HTR-8/SVneo (cell line): ENCODE data around the gene IRAK1.
A peak's percentile ranks its signal among the peaks of the same experiment; 100 is the strongest.
"Not testable (repeated sequence)": the region's sequence is repeated elsewhere in the genome, so short reads cannot be mapped to it uniquely, and the experiment has no call there.

Experiments
- DNase-seq: peaks from one replicate; pipeline ENCODE4 v3.0.0; 2011; ENCODE audit warnings: low spot score, mixed read lengths; ENCODE audit not compliant: insufficient read length
- FAIRE-seq: peaks from 2 replicates; lab custom pipeline; 2011; peaks lifted over from hg19 to GRCh38; lab: Jason Lieb, UNC

IRAK1 gene

DNA sequence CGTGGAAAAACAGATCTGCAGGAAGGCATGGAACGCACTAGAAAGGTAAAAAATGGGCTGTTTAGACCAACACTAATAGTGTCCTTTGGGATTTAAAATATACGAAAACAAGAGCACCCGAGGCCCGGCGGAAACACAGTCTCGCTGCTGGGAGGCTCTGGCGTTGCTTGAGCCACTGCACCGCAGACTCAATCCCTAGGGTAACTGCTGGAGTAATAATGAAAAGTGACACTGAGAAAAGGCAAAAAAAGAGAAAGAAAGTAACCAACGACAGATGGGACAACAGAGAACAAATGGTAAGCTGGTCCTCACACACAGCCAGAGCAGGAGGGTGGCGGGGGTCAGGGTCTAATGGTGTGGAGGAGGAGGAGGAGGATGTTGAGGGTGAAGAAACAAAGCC is 15.4 kb downstream of the IRAK1 start:
- FAIRE-seq (no peak), DNase-seq (no peak)

DNA sequence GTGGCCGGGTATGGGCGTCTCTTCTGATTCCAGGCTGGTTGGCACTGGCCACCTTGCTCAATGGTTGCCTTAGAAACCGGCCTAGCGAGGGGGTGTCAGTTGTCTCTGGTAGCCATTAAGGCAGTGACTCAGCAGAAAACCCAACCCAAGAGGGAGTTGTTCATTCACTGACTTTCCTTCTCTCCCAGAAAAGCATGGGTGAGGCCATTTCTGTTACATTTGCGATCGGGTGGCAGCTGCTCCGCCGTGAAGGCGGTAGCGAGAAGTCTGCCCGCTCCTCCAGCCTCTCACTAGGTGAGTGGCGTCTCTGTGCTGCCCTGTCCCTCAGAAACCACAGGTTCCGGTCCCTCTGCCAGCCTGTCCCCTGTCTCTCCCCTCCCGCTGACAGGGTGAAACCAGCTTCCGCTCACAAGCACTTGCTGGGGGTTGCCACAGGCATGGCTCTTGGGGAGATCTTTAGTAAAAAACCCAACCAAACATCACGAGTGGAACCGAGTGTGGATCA is 17.4 kb downstream of the IRAK1 start:
- FAIRE-seq: no peak
- DNase-seq: no peak

DNA sequence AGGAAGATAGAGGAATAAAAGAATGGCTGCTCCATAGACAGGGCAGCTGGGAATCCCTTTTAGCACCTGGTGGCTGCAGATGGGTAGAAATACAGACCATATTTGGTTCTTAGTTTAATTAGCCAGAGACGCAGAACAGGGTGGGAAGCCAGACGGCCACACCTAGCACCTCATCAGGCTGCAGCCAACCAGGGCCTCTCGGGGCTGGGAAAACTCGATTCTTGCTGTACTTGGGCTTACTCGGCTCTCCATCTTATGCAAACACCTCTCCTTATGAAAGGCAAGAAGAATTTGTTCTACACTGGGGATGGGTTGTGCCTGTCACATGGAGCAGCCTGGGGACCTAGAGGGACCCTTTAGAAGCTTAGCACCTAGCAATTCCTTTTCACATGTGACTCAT is 19.7 kb downstream of the IRAK1 start:
- no peak for FAIRE-seq
- no peak for DNase-seq

DNA sequence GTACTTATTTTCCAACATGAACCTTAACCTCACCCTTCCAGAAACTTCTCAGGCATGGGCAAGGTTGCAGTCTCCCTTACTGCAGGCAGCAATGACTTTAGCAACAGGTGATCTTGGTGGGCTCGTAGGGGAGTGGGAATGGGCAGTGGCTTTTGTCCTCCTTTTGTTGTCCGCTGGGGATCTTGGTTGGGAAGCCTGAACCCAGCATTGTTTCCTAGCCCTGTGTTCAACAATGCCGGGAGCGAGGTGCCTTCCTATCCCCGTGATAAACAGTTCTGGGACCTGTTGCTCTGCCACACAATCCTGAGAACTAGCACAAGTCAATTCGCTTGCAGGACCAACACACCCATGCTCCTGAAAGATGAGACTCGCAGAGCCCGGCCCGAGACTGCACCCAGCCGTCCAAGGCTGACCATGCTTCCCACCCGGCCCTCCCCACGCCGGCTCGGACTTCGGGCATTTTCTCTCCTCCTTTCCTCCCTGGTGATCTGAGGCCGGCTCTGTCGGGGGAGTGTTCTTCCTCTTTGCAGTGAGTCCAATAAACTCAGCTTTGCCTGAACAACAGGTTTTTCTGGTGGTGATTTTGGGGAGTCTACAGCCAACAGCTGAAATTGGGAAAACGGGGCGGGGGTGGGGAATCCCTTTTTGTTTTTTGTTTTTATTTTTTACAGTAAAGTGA is 20.2 kb downstream of the IRAK1 start:
- DNase-seq (no peak), FAIRE-seq (no peak)

DNA sequence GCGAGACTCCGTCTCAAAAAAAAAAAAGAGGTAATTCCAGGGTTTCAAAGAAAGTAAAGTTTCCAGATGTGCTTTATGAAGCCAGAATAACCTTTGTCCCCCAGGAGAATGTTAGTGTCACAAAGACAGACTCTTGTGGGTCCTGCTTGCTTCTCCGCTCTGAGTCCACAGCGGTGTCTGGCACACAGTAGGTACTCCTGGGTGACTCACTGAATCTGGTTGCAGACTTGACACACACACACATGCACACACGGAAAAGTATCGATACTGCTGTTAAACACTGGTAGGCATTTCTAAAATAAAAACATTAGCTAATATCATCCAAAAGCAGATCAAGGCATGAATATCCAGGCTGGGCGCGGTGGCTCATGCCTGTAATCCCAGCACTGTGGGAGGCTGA is 24.2 kb downstream of the IRAK1 start:
- DNase-seq (no peak), FAIRE-seq (no peak)

DNA sequence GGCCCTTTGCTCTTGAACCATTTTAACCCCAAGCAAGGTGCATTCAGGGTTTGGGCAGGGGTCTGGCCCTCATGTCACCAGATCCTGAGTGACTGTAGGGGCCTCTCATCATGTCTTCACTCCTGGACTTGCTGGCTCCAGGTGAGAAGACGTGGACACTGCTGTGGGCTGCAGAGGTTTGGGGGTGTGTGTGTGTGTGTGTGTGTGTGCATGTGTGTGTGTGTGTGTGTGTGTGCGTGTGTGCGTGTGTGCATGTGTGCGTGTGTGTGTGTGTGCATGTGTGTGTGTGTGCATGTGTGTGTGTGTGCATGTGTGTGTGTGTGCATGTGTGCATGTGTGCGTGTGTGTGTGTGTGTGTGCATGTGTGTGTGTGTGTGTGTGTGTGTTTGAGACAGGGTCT is 25.3 kb downstream of the IRAK1 start:
- peak; percentile 81 for FAIRE-seq
- DNase-seq: not testable (repeated sequence)

DNA sequence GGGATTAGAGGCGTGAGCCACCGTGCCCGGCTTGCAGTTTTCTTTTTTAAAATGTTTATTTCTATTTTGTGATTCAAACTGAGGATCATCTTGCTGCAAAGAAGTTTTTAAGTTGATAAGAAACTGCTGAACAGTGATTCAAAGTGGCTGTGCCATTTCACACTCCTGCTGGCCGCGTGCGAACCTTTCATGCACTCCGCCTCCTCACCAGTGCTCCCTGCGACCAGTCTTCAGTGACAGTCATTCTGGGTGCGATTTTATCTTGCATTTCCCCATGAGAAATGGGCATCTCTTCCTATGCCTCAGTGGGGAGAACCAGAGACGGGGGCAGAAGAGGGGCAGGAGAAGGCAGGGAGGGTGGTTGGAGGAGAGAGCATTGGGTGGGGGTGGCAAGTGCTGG is 25.7 kb downstream of the IRAK1 start:
- no peak for DNase-seq
- no peak for FAIRE-seq

DNA sequence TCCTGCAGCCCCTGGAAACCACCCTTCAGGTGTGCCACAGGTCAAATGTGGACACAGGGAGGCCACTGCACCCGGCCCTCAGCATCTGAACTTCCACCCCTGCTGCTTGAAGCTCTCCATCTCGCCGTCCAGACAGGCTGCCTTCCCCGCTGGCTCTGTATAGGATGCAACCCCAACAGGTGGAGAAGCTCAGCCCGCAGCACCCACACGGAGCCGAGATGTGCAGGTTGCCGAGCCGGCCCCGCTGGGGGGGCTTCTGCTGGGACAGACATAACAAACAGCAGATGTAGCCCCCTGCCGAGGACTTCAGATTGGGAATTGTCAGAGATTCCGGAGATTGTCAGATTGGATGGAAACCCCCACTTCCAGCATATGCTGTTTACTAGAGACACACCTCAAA is 26.6 kb downstream of the IRAK1 start:
- no peak for DNase-seq

DNA sequence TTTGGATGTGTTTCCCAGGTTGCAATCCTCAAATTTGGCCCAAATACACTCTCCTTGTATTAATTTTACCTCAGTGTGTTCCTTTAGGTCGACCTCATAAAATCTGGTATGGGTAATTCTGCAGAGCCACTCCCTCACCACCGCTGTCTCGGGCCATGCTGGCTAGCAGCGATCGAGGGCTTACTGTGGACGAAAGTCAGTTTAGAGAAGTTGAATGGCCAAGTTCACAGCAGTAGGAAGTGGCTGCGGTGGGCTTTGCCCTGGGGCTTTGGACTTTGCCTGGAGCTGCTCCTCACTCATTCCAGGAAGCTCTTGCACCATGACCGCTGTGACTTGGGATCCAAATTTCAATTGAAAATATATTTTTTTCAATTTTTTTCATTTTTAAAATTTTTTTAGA is 27.5 kb downstream of the IRAK1 start:
- FAIRE-seq (no peak), DNase-seq (no peak)

More for the DNA sequence above, 26.6 kb downstream of the IRAK1 start:
- FAIRE-seq: no peak

DNA sequence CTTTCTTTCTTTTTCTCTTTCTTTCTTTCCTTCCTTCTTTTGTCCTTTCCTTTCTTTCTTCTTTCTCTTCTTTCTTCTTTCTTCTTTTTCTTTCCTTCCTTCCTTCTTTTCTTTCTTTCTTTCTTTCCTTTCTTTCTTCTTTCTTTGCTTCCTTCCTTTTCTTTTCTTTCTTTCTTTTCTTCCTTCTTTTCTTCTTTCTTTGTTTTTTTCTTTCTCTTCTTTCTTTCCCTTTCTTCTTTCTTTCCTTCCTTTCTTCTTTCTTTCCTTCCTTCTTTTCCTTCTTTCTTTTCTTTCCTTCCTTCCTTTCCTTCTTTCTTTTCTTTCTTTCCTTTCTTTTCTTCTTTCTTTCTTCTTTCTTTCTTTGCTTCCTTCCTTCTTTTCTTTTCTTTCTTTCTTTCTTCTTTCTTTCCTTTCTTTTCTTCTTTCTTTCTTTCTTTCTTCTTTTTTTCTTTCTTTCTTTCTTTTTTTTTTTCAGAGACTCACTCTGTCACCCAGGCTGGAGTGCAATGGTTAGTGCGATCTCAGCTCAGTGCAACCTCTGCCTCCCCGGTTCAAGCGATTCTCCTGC is 28.6 kb downstream of the IRAK1 start:
- no peak for DNase-seq
- FAIRE-seq: no peak

DNA sequence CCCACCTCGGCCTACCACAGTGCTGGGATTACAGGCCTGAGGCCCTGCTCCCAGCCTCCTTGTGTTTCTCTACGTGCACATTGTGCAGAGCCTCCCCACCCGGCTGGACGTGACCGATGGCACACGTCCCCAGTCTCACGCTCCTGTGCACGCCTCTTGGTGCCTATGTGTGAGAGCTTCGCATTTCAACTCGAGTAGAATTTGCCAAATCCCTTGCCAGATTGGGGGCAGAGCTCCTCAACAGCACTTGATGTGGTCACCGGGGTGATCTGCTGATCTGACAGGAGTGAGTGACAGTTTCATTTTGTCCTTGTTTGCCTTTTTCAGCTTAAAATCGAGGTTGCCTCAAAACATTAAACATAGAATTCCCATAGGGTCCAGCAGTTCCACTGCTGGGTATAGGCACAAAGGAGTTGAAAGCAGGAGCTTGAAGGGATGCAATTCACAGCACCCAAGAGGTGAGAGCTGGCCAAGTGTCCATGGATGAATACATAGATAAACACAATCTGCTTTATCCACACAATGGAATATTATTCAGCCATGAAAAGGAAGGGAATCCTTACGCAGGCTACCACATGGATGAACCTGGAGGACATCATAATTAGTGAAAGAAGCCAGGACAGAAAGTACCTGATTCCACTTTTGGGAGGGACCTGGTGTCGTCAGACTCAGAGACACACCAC is 29.6 kb downstream of the IRAK1 start:
- FAIRE-seq (no peak), DNase-seq (no peak)

DNA sequence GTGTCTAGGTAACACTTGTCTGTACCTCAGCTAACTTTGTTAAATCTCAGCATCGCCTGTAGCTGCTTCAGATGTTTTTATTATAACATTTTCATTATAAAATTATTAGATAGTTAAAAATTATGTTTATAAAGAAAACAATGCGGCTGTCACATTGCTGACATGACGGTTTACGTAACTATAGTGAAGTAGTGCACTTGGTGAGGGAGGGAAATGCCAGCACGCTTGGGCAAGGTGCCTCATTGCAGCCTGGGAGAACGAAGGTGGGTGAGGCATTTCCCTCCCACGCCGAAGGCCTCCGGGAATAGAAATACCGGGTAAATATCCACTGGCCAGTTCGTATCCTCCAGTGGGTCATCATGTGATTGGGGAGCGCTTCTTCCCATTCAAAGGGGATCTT is 31.2 kb downstream of the IRAK1 start:
- DNase-seq (no peak), FAIRE-seq (no peak)

DNA sequence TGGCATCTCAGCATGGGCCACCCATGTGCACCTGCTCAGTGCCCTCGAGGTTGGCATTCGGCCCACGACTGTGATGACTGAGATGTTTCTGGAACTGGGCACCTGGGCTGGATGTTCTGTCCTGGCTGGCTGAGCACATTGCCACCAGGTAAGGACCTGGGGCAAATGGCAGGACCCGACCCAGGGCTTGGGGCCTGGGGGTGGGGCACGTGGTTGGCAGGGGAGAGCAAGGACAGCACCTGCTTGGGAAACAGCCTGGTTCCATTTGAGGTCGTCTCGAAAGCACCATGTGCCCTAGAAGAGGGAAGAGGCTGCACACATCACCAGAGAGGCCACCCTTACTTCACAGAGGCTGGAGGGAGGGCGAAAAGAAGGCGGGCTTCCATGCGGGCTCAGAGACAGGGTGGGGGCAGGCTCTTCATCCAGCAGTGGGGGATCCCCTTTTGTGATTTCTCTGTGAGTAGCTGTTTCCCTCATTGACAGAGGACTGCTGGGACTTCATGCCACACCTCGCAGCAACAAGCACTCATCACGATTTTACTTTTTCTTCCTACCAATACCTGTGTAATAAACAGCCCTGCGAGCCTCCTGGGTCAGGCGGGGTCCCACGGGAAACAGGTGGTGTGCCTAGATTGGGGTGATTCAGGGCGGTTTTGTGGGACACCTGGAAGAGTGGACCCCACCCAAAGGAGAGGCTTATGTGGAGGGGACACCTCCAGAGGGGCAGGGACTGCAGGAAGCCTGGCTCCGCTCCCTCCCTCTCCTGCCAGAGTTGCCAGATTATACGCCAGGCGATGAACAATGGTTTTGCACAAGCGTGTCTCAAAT is 35.1 kb downstream of the IRAK1 start:
- FAIRE-seq (no peak), DNase-seq (no peak)

DNA sequence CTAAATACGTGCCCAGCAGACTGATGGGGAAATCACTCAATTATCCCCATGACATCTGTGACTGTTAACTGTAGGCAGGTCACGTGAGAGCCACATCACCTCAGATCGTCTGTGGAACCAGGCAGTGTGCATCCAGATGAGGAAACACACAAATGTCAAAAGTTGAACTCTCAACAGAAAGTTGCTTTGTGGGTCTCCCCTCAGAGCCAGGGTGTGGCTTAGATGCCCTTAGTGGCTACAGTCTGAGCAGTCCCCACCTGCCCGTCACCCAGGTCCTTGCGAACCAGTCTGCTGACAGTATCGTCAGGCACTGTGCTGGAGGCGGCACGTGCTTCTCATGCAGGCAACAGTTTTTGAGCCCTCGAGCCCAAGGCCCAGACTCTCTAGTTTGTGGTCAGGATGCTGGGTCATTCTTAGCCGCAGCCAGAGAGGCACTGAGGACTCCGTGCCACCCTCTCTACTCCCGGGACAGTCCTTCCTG is 36.3 kb downstream of the IRAK1 start:
- FAIRE-seq (no peak), DNase-seq (no peak)

DNA sequence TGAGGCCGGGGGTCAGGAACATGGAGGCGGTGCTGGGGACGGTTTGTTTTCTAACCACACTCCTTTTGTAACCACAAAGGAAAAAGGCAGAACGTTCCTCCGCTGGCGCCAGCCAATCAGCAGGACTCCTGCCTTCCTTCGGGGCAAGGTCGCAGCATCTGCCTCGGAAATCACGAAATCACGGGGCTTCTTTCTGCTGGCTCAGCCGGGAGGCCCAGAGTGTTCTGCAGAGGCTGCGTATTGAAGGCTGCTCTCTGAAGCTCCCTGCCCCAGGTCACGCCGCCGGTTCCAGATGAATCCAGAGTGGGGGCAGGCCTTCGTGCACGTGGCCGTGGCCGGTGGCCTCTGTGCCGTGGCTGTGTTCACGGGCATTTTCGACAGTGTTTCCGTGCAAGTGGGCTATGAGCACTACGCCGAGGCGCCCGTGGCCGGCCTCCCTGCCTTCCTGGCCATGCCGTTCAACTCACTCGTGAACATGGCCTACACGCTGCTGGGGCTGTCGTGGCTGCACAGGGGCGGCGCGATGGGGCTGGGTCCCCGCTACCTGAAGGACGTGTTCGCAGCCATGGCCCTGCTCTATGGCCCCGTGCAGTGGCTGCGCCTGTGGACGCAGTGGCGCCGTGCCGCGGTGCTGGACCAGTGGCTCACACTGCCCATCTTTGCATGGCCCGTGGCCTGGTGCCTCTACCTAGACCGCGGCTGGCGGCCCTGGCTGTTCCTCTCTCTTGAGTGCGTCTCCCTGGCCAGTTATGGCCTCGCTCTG is 37.8 kb downstream of the IRAK1 start:
- DNase-seq: no peak
- no peak for FAIRE-seq

DNA sequence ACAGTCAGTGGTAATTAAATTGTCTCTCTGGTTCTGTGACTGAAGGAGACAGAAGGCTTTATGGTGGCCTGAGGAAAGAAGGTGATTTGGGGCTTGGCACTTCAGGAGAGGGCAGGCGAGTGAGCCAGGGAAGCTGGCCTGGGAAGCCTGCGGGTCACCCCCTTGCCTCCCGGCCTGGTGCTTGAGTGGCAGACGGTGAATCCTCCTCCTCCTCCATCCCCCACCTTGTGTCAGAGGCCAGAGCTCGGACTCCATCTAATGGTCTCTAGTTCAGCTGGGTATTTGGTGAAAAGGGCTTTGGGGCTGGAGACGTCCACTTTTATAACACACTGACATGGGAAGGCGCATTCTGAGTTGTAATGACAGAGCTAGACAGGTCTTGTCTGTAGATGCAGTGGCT is 38.5 kb downstream of the IRAK1 start:
- FAIRE-seq: no peak
- no peak for DNase-seq

DNA sequence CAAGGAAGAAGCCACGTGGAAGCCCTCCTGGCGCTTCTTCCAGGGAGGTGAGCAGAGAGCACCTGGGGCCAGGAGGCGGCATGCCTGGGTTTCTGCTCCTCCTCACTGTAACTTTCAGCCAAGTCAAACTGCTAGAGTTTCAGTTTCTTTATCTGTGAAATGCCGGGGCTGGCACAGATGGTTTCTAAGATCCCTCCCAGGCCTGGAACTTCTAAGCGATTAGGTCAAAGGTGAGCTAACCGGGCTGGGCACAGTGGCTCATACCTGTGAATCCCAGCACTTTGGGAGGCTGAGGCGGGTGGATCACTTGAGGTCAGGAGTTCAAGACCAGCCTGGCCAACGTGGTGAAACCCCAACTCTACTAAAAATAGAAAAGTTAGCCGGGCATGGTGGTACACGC is 39.3 kb downstream of the IRAK1 start:
- DNase-seq, FAIRE-seq: not testable (repeated sequence)

DNA sequence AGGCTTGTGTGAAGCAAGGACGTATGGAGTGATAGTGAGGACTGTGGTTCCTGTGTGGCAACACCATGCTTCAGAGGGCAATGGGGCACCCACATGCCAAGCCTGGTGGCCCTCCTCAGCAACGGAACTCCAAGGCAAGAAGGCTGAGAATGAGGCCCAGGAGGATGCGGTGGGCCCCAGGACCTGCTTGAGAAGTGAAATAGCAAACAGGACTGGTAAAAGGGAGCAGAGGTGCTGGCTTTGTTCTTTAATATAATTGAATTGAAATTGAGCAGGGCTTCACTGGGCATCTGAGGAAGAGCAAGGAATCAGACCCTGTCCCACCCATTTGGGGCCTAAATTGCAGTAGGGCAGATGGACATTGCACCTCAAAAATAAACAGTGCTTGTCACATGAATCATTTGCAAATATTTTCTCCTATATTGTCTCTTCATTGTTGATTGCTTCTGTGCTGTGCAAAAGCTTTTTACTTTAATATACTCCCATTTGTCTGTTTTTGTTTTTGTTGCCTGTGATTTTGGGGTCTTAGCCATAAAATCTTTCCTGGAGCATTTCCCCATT is 44.9 kb downstream of the IRAK1 start:
- FAIRE-seq (no peak), DNase-seq (no peak)

DNA sequence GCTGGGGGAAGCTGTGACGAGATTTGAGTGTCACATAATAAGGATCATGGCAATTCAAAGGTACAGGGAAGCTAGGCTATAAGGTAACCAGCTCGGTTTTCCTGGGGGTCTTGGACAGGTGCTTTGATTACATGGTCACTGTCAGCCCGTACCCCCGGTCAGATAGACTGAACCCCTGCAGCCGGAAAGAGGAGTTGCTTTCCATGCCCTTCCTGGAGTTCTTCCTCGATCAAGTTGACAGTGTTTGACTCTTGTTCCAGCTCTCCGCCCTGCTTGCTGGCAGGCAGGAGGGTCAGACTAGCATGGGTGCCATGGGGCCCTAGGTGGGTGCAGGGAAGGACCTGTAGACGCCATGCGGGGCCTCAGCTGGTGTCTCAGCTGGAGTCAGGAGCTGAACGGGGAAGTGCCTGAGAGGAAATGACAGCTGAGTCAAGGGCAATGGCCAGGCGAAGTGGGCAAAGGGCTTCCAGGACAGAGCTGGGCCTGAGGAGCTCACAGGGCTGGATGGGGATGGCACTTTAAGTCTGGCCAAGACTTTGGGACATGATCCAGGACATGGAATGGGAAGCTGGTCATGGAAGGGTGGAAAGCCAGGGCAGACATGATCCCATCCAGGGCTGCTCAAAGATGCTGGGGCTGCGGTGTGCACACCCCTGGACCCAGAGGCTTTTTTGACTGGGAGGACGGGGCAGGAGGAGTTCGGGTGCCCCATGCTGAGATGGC is 45.5 kb downstream of the IRAK1 start:
- FAIRE-seq: no peak
- DNase-seq: no peak
